Measurements from ENCODE around the gene PRRX2. TPM values are rescaled to one million over a fixed set of nuclear protein-coding genes. Genes with fewer than 3 reads are reported as not detected.

The PRRX2 gene
- total RNA-seq: 0.66 TPM in 1 of 2 replicates, not detected in the other

GRCh38 chr9:129665389-129665775 lies at the start of gene PRRX2:
TSS of gene PRRX2 (plus strand) at chr9:129665647. CDS start at chr9:129665868, 221 bp downstream.

DNA sequence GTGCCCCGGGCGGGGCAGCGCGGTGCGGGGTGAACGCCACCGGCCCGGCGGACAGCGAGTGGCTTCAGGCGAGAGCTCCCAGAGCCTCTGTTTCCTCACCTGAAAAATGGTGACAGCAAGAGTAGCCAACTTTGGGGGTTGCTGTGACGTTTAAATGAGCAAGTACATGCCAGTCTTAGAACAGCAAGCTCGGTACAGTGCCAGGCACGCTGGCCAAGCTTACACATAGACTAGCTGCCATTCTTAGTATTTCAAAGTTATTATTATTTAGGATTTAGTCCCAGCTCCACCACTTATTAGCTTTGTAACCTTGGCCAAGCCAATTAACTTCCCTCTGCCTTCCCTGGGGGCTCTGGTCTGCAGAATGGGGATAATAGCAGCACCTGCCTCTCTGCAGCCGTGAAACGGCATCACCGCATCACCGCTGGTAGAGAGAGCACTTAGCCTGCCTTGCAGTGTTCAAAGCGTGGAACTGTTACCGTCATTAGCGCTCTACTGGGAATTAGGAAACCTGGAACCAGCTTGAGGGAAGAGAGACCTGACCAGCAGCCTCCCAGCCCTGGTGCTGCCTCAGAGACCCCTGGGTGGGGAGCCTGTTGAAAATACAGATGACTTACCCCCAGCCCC lies 44.7 kb upstream of the PRRX2 start, which contains the start of gene C9orf50:
Gene C9orf50 (minus strand): TSS at position 433 of the 627 bp plus-strand sequence. CDS start 527 bp downstream, outside the sequence.

GRCh38 chr9:129626079-129626624 lies 39.3 kb upstream of the PRRX2 start, which contains the start of gene NTMT1:
TSS of gene NTMT1 (plus strand) at chr9:129626163. CDS start at chr9:129632704, 6,541 bp downstream.

DNA sequence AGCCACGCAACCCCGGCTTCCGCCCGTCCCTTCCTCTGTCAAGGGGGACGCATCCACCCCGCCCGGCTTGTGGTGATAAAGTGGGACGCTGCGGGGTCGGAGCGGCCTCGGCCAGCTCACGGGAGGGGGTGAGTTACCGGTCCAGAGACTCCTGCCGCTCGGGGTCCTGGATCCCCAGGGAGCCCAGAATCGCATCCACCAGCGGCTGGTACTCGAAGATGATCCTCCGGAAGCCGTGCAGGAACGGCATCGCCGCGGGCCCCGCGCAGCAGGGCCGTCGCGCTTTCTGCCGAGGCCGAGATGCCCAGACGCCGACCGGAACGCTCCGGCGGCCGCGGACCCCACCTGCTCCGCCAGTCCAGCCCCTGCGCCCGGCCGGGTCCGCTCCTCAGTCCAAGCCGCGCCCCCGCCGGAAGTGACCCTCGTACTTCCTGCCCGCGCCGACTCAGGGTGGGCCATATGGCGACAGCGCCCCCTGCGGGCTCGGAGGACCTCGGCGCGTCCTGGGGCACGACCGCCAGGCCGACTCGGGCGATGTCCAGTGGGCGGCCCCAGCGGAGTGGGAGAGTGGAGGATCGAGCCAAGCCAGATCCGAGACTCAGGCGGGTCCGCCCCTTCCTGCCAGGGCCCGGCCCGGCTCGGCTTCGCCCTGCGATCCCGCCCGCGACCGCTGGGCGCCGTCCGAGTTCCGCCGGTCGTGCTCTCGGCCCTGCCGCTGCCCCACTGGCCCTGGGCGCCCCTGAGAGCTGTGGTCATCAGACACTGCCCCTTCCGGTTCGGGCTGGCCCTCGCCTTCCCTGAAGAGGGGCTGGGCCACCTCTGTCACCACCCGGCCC lies 23.5 kb upstream of the PRRX2 start, which contains the start of gene ASB6:
Gene ASB6 (minus strand): TSS at position 402 of the 836 bp plus-strand sequence. CDS start 152 bp downstream, at position 250.

GRCh38 chr9:129752900-129753729 lies 87.7 kb downstream of the PRRX2 start, which contains the start of gene PTGES:
TSS of gene PTGES (minus strand) at chr9:129753042. CDS start at chr9:129753012, 30 bp downstream.

Other genes with a start within 250 kb of the PRRX2 start
- gene C9orf50, start 44.5 kb upstream of the PRRX2 start, total RNA-seq: 0.09 TPM in 1 of 2 replicates, not detected in the other
- 36.5 and 40.3 TPM in 2 replicates for gene NTMT1, start 39.5 kb upstream of the PRRX2 start, total RNA-seq
- 11.1 and 14.0 TPM in 2 replicates for gene ASB6, start 23.5 kb upstream of the PRRX2 start, total RNA-seq
- gene PTGES, start 87.4 kb downstream of the PRRX2 start, total RNA-seq: 0.09 and 0.28 TPM in 2 replicates
- 21.6 and 27.0 TPM in 2 replicates for gene TOR1B, start 137.5 kb downstream of the PRRX2 start, total RNA-seq
- 27.4 and 28.2 TPM in 2 replicates for gene TOR1A, start 158.5 kb downstream of the PRRX2 start, total RNA-seq
- 37.5 and 40.7 TPM in 2 replicates for gene C9orf78, start 169.6 kb downstream of the PRRX2 start, total RNA-seq
- 7.6 and 9.6 TPM in 2 replicates for gene USP20, start 169.8 kb downstream of the PRRX2 start, total RNA-seq

All from endothelial cell of coronary artery (primary cell).